Glomerular endothelial cell (primary cell): ENCODE data around the gene RPL29. TPM values are rescaled to one million over a fixed set of nuclear protein-coding genes. Genes with fewer than 3 reads are reported as not detected.
"Not testable (repeated sequence)": the region's sequence is repeated elsewhere in the genome, so short reads cannot be mapped to it uniquely, and the experiment has no call there.

Experiments used
- DNase-seq: peaks from one replicate; pipeline ENCODE4 v3.0.0-alpha.2; 2011; ENCODE audit warnings: low read depth, low spot score; ENCODE audit errors: extremely low read depth
- total RNA-seq: library from RNA; depleted of rRNA; stranded (reverse); fragments of >200 nt; gene quantifications from 2 replicates; pipeline ENCODE4 v1.2.3, GENCODE V29; 2015

The RPL29 gene
- total RNA-seq, result 1,365 and 2,409 TPM in 2 replicates

GRCh38 chr3:51995346-51996163 is at the start of gene RPL29:
TSS of gene RPL29 (minus strand) at chr3:51995895. CDS start at chr3:51995461, 434 bp downstream.
- peak; percentile 80 for DNase-seq

GRCh38 chr3:52044869-52045619 is 49.3 kb upstream of the RPL29 start:
- DNase-seq, result no peak

- no peak for DNase-seq
These were observed 48.1 kb upstream of the RPL29 start for GRCh38 chr3:52043750-52044149.

GRCh38 chr3:52043039-52043438 is 47.3 kb upstream of the RPL29 start:
- not testable (repeated sequence) for DNase-seq

- no peak for DNase-seq
These were observed 45.5 kb upstream of the RPL29 start for GRCh38 chr3:52041118-52041731.

GRCh38 chr3:52040600-52040999 is 44.9 kb upstream of the RPL29 start:
- no peak for DNase-seq

GRCh38 chr3:52039846-52040245 is 44.2 kb upstream of the RPL29 start:
- no peak for DNase-seq

- no peak for DNase-seq
These were observed 43.7 kb upstream of the RPL29 start for GRCh38 chr3:52039426-52039825.

- DNase-seq, result no peak
These were observed 42.5 kb upstream of the RPL29 start for GRCh38 chr3:52038227-52038626.

- no peak for DNase-seq
These were observed 41.6 kb upstream of the RPL29 start for GRCh38 chr3:52037291-52037690.

GRCh38 chr3:52036829-52037228 is 41.1 kb upstream of the RPL29 start:
- DNase-seq, result no peak

- no peak for DNase-seq
These were observed 40.6 kb upstream of the RPL29 start for GRCh38 chr3:52036222-52036694.

GRCh38 chr3:52034651-52035050 is 39.0 kb upstream of the RPL29 start:
- no peak for DNase-seq

GRCh38 chr3:52034212-52034611 is 38.5 kb upstream of the RPL29 start:
- no peak for DNase-seq

GRCh38 chr3:52033748-52034147 is 38.1 kb upstream of the RPL29 start:
- not testable (repeated sequence) for DNase-seq

- DNase-seq, result no peak
These were observed 37.2 kb upstream of the RPL29 start for GRCh38 chr3:52032702-52033408.

GRCh38 chr3:52031896-52032295 is 36.2 kb upstream of the RPL29 start:
- no peak for DNase-seq

GRCh38 chr3:52030714-52031310 is 35.1 kb upstream of the RPL29 start:
- no peak for DNase-seq

- no peak for DNase-seq
These were observed 33.8 kb upstream of the RPL29 start for GRCh38 chr3:52029535-52029934.

GRCh38 chr3:52029053-52029452 is 33.4 kb upstream of the RPL29 start:
- DNase-seq, result no peak
